Measurements from ENCODE around the gene SLC6A17.

- TF ChIP-seq CTCF (conservative IDR thresholded peaks at IDR 0.05; ENCODE audit: low read length) = no peak
- TF ChIP-seq EZH2phosphoT487 (IDR thresholded peaks at IDR 0.05; ENCODE audit: borderline replicate concordance) = no peak
Observed at GRCh38 chr1:110144366-110144765, 5.9 kb upstream of the SLC6A17 start.
